ENCODE results near the gene DNAJC24. TPM values are rescaled to one million over a fixed set of nuclear protein-coding genes. Genes with fewer than 3 reads are reported as not detected.

Gene DNAJC24
- total and polyA plus RNA-seq, 2 of the 4 experiments (the other 2 are of a cell fraction) = 8.2 to 8.9 TPM

DNA sequence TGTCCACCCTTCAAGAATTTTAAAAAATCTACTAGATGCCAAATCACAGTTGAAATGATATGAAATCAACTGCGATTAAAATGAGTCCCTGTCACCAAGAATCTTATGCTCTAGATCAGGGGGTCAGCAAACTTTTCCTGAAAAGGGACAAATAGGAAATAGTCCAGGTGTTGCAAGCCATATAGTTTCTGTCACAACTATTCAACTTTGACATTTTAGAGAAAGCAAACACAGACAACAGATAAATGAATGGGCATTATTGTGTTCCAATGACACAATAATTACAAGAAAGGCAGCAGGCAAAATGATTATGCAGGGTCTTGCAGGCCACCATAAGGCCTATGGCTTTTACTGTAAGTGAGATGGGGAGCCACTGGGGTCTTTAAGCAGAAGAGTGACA lies 81.2 kb downstream of the DNAJC24 start:
- H3K9ac ChIP-seq (ENCODE audit: low read depth, low read length) = no peak overlapping the region
- in situ Hi-C loops (cut with MboI; ENCODE audit: low sequenced_read_pairs) (no loop called here), intact Hi-C loops (cut with micrococcal nuclease) (no loop called here), dilution Hi-C loops (cut with HindIII; ENCODE audit: low sequenced_read_pairs, unreplicated experiment) (no loop called here)
- no peaks in the 10 kb centered on the region for H3K36me3 ChIP-seq (ENCODE audit: control insufficient read depth, insufficient read depth, low read length)
- no peaks in the 10 kb centered on the region for H4K20me1 ChIP-seq (ENCODE audit: insufficient read depth, low read length)
- no peak overlapping the region for H3K4me2 ChIP-seq (ENCODE audit: low read depth, low read length)
- H3K18ac ChIP-seq (ENCODE audit: low read depth, low read length) = no peak overlapping the region
- H2BK120ac ChIP-seq (ENCODE audit: low read depth, low read length) = no peak overlapping the region
- no peak overlapping the region for H3K27ac ChIP-seq (ENCODE audit: insufficient read depth, low read length)
- ChIA-PET POLR2A (ENCODE audit: unreplicated experiment) (no interaction called here), CTCF (no interaction called here)
- no TSS peak for BruUV-seq (replicated peaks)
- H4K8ac ChIP-seq (ENCODE audit: low read depth in 2 of 2, low read length in 2 of 2) = no peak overlapping the region
- no peak overlapping the region for H2AK9ac ChIP-seq (replicated peaks; ENCODE audit: low read depth, low read length, poor library complexity)
- no peaks in the 10 kb centered on the region for H3K9me3 ChIP-seq (ENCODE audit: control insufficient read depth, insufficient read depth, low read length)
- H3K4me3 ChIP-seq (ENCODE audit: insufficient read depth, low read depth, low read length) = no peak overlapping the region
- H3K79me1 ChIP-seq (ENCODE audit: low read depth in 1 of 2, low read length in 2 of 2) = no peaks in the 10 kb centered on the region
- H3K14ac ChIP-seq (replicated peaks; ENCODE audit: low read depth, low read length) = no peak overlapping the region
- no peak overlapping the region for H2BK20ac ChIP-seq (ENCODE audit: low read depth, low read length)
- H2AK5ac ChIP-seq (ENCODE audit: low read depth, low read length) = no peak overlapping the region
- no peak overlapping the region for H2BK5ac ChIP-seq (ENCODE audit: low read depth, low read length, poor library complexity, severe bottlenecking)
- no peaks in the 10 kb centered on the region for H3K9me1 ChIP-seq (ENCODE audit: insufficient read depth, low read length)
- no peak overlapping the region for H4K91ac ChIP-seq (ENCODE audit: insufficient read depth, low read depth, low read length)
- no peak overlapping the region for H3K56ac ChIP-seq (ENCODE audit: extremely low read depth, insufficient read depth, low read length)
- no peaks in the 10 kb centered on the region; the same call in 1 of the 2 replicates for H3K4me1 ChIP-seq (ENCODE audit: control insufficient read depth, insufficient read depth, low read length)
- ATAC-seq (ENCODE audit: low read depth) = no peak
- DNase-seq = no peak
- WGBS, 2 experiments (ENCODE audit: extremely low coverage in 2 of 2, insufficient read length in 1 of 2) = no CpG with 5 or more reads among the region's 1 CpG
- no peak overlapping the region for H3K23ac ChIP-seq (ENCODE audit: low read depth, low read length)
- no peaks in the 10 kb centered on the region for H3K27me3 ChIP-seq (ENCODE audit: control insufficient read depth, insufficient read depth, low read length)
- H2BK15ac ChIP-seq (ENCODE audit: low read depth, low read length) = no peak overlapping the region
- TF ChIP-seq MXI1 (IDR thresholded peaks at IDR 0.05; ENCODE audit: borderline replicate concordance, low read depth, low read length) (no peak), RFX5 (IDR thresholded peaks at IDR 0.05; ENCODE audit: low read depth, low read length) (no peak), RCOR1 (IDR thresholded peaks at IDR 0.05; ENCODE audit: insufficient replicate concordance, low read length) (no peak), NFE2L2 (IDR thresholded peaks at IDR 0.05; ENCODE audit: low read depth, low read length) (no peak)
- TF ChIP-seq, protein P1, sequence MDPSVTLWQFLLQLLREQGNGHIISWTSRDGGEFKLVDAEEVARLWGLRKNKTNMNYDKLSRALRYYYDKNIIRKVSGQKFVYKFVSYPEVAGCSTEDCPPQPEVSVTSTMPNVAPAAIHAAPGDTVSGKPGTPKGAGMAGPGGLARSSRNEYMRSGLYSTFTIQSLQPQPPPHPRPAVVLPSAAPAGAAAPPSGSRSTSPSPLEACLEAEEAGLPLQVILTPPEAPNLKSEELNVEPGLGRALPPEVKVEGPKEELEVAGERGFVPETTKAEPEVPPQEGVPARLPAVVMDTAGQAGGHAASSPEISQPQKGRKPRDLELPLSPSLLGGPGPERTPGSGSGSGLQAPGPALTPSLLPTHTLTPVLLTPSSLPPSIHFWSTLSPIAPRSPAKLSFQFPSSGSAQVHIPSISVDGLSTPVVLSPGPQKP (IDR thresholded peaks at IDR 0.05; ENCODE audit: borderline replicate concordance, low read depth, low read length) = no peak
- TF ChIP-seq, protein P2, sequence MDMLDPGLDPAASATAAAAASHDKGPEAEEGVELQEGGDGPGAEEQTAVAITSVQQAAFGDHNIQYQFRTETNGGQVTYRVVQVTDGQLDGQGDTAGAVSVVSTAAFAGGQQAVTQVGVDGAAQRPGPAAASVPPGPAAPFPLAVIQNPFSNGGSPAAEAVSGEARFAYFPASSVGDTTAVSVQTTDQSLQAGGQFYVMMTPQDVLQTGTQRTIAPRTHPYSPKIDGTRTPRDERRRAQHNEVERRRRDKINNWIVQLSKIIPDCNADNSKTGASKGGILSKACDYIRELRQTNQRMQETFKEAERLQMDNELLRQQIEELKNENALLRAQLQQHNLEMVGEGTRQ (IDR thresholded peaks at IDR 0.05; ENCODE audit: low read depth, low read length) = no peak
- H4K5ac ChIP-seq (ENCODE audit: low read depth, low read length) = no peak overlapping the region
- H3K4ac ChIP-seq (ENCODE audit: low read depth, low read length) = no peak overlapping the region
- H2AFZ ChIP-seq (replicated peaks; ENCODE audit: low read length, poor library complexity) = no peak overlapping the region

All from IMR-90 (cell line).